ENCODE results near the gene SENP5. TPM values are rescaled to one million over a fixed set of nuclear protein-coding genes. Genes with fewer than 3 reads are reported as not detected.
A peak's percentile ranks its signal among the peaks of the same experiment; 100 is the strongest.

SENP5 gene
- total and polyA plus RNA-seq, 9 of the 15 experiments (the other 6 are each of a cell fraction or from before 2014, with no cell fraction given) = 18.3 to 59.7 (median 35.8) TPM

- TF ChIP-seq ZNF407 (IDR thresholded peaks at IDR 0.05; ENCODE audit: low read depth) = no peak
- TF ChIP-seq MEF2D (tag; conservative IDR thresholded peaks at IDR 0.05; ENCODE audit: low read depth) = peak; percentile 100
- TF ChIP-seq GABPB1 (CRISPR knock-in tag; IDR thresholded peaks at IDR 0.05) = 0 out of 2 replicates have a peak, but pooled peaks have one; percentile 34
- TF ChIP-seq ZBTB26 (CRISPR knock-in tag; IDR thresholded peaks at IDR 0.05) = peak; percentile 100
- TF ChIP-seq ZNF277 (CRISPR knock-in tag; IDR thresholded peaks at IDR 0.05; ENCODE audit: borderline replicate concordance) = no peak
- TF ChIP-seq PBX2 (CRISPR knock-in tag; IDR thresholded peaks at IDR 0.05; ENCODE audit: low read depth) = no peak
- TF ChIP-seq PBX2 (tag; conservative IDR thresholded peaks at IDR 0.05; ENCODE audit: low read depth) = peak; percentile 96
- no peak for TF ChIP-seq ZKSCAN1 (IDR thresholded peaks at IDR 0.05; ENCODE audit: low read depth, low read length)
- TF ChIP-seq LCOR (CRISPR knock-in tag; IDR thresholded peaks at IDR 0.05) = no peak; the same call in 1 of the 2 replicates
- TF ChIP-seq NBN (IDR thresholded peaks at IDR 0.05; ENCODE audit: low read depth) = no peak
- peak; percentile 100 for TF ChIP-seq ZNF197 (CRISPR knock-in tag; IDR thresholded peaks at IDR 0.05; ENCODE audit: low read depth)
- TF ChIP-seq CBX2 (IDR thresholded peaks at IDR 0.05; ENCODE audit: insufficient read depth, low read length, poor library complexity, severe bottlenecking) = no peak
These were observed 24.9 kb upstream of the SENP5 start (continued) for GRCh38 chr3:196842567-196843434.

Measured in K562 (cell line).